ENCODE data around the gene RHBG. TPM values are rescaled to one million over a fixed set of nuclear protein-coding genes. Genes with fewer than 3 reads are reported as not detected.

Gene RHBG
- total and polyA plus RNA-seq, 4 donors: 0.25 to 6.4 (median 2.3) TPM

GRCh38 chr1:156384658-156385057 is 15.6 kb downstream of the RHBG start (continued):
- no peak for TF ChIP-seq ZBTB33 (IDR thresholded peaks at IDR 0.05)
- TF ChIP-seq YY1 (IDR thresholded peaks at IDR 0.05): no peak

- H3K4me3 ChIP-seq (ENCODE audit: low read depth in 1 of 3, low read length in 3 of 3): no peak overlapping the region
- no peaks in the 10 kb centered on the region for H3K9me3 ChIP-seq (ENCODE audit: control insufficient read depth in 4 of 4, low read length in 3 of 4)
- no peak overlapping the region for H3K9ac ChIP-seq (ENCODE audit: low read depth in 1 of 2, low read length in 2 of 2)
- peak; percentile 74 for DNase-seq (ENCODE audit: low spot score)
- H3K27ac ChIP-seq (ENCODE audit: low read depth in 1 of 2, low read length in 2 of 2): no peak overlapping the region
- no peaks in the 10 kb centered on the region for H3K36me3 ChIP-seq (ENCODE audit: control insufficient read depth in 4 of 4, insufficient read depth in 3 of 4, low read depth in 1 of 4, low read length in 3 of 4)
- WGBS: 17% methylated on average over 9 of the region's 9 CpGs
- no peaks in the 10 kb centered on the region for H3K27me3 ChIP-seq (ENCODE audit: control insufficient read depth in 4 of 4, insufficient read depth in 4 of 4, low read length in 3 of 4)
- peaks cover 0 to 2% (median 0%) of the 10 kb centered on the region in 4 donors for H3K4me1 ChIP-seq (ENCODE audit: control insufficient read depth in 4 of 4, insufficient read depth in 4 of 4, low read length in 3 of 4)
- peak; percentile 81 for TF ChIP-seq CTCF (IDR thresholded peaks at IDR 0.05; ENCODE audit: low read depth, low read length, missing input control)
- TF ChIP-seq JUND (IDR thresholded peaks at IDR 0.05): no peak
- peak; percentile 89 to 90 for TF ChIP-seq RAD21 (IDR thresholded peaks at IDR 0.05)
Observed at GRCh38 chr1:156385534-156386031, 16.6 kb downstream of the RHBG start.

- no peak overlapping the region for H3K27ac ChIP-seq (ENCODE audit: low read depth in 1 of 2, low read length in 2 of 2)
- 78% methylated on average over 6 of the region's 6 CpGs for WGBS
- no peak for DNase-seq (ENCODE audit: low spot score)
- H3K36me3 ChIP-seq (ENCODE audit: control insufficient read depth in 4 of 4, insufficient read depth in 3 of 4, low read depth in 1 of 4, low read length in 3 of 4): no peaks in the 10 kb centered on the region
- no peaks in the 10 kb centered on the region for H3K27me3 ChIP-seq (ENCODE audit: control insufficient read depth in 4 of 4, insufficient read depth in 4 of 4, low read length in 3 of 4)
- peaks cover 0 to 2% (median 0%) of the 10 kb centered on the region in 4 donors for H3K4me1 ChIP-seq (ENCODE audit: control insufficient read depth in 4 of 4, insufficient read depth in 4 of 4, low read length in 3 of 4)
- no peaks in the 10 kb centered on the region for H3K9me3 ChIP-seq (ENCODE audit: control insufficient read depth in 4 of 4, low read length in 3 of 4)
- H3K9ac ChIP-seq (ENCODE audit: low read depth in 1 of 2, low read length in 2 of 2): no peak overlapping the region
- H3K4me3 ChIP-seq (ENCODE audit: low read depth in 1 of 3, low read length in 3 of 3): no peak overlapping the region
- TF ChIP-seq FOXA1 (IDR thresholded peaks at IDR 0.05) (no peak), RAD21 (IDR thresholded peaks at IDR 0.05) (no peak)
Observed at GRCh38 chr1:156386134-156386901, 17.3 kb downstream of the RHBG start.

GRCh38 chr1:156386949-156387869 is 18.2 kb downstream of the RHBG start:
- no peaks in the 10 kb centered on the region for H3K27me3 ChIP-seq (ENCODE audit: control insufficient read depth in 4 of 4, insufficient read depth in 4 of 4, low read length in 3 of 4)
- no peak for DNase-seq (ENCODE audit: low spot score)
- H3K27ac ChIP-seq (ENCODE audit: low read depth in 1 of 2, low read length in 2 of 2): no peak overlapping the region
- H3K9ac ChIP-seq (ENCODE audit: low read depth in 1 of 2, low read length in 2 of 2): no peak overlapping the region
- H3K4me3 ChIP-seq (ENCODE audit: low read depth in 1 of 3, low read length in 3 of 3): no peak overlapping the region
- H3K4me1 ChIP-seq (ENCODE audit: control insufficient read depth in 4 of 4, insufficient read depth in 4 of 4, low read length in 3 of 4): peaks cover 0 to 2% (median 0%) of the 10 kb centered on the region in 4 donors
- no peaks in the 10 kb centered on the region for H3K36me3 ChIP-seq (ENCODE audit: control insufficient read depth in 4 of 4, insufficient read depth in 3 of 4, low read depth in 1 of 4, low read length in 3 of 4)
- no peaks in the 10 kb centered on the region for H3K9me3 ChIP-seq (ENCODE audit: control insufficient read depth in 4 of 4, low read length in 3 of 4)
- WGBS: 84% methylated on average over 8 of the region's 8 CpGs
- TF ChIP-seq RXRA (IDR thresholded peaks at IDR 0.05): no peak
- no peak for TF ChIP-seq NR2F2 (IDR thresholded peaks at IDR 0.05)
- TF ChIP-seq JUND (IDR thresholded peaks at IDR 0.05): no peak
- no peak for TF ChIP-seq SP1 (IDR thresholded peaks at IDR 0.05)
- TF ChIP-seq FOXA2 (IDR thresholded peaks at IDR 0.05): no peak
- TF ChIP-seq EGR1 (IDR thresholded peaks at IDR 0.05; ENCODE audit: low read depth in 2 of 2): no peak
- TF ChIP-seq ZBTB33 (IDR thresholded peaks at IDR 0.05): no peak
- no peak for TF ChIP-seq REST (IDR thresholded peaks at IDR 0.05)
- TF ChIP-seq HNF4G (IDR thresholded peaks at IDR 0.05): no peak
- TF ChIP-seq HNF4A (conservative IDR thresholded peaks at IDR 0.05): no peak
- no peak for TF ChIP-seq YY1 (IDR thresholded peaks at IDR 0.05)
